HepG2 (cell line): ENCODE data around the gene FAM53B. TPM values are rescaled to one million over a fixed set of nuclear protein-coding genes. Genes with fewer than 3 reads are reported as not detected.
A peak's percentile ranks its signal among the peaks of the same experiment; 100 is the strongest.

Experiments
- CC2D1A ChIP-seq: sonication (generic); formaldehyde crosslinking; IDR thresholded peaks from 2 replicates; pipeline ENCODE4 v1.8.1; 2023; ENCODE audit warnings: mild to moderate bottlenecking, missing genetic modification reagents
- CHD2 ChIP-seq: IDR thresholded peaks from 2 replicates; pipeline ENCODE4 v1.6.1; 2011; ENCODE audit warnings: low read depth, low read length, improper control_type of control experiment
- FOSL1 ChIP-seq: sonication (generic); formaldehyde crosslinking; IDR thresholded peaks from 2 replicates; pipeline ENCODE4 v1.9.0; 2021; ENCODE audit warnings: missing genetic modification reagents, borderline replicate concordance
- GATAD1 ChIP-seq: IDR thresholded peaks from 2 replicates; pipeline ENCODE4 v1.6.1; 2016; ENCODE audit warnings: missing genetic modification reagents, missing compliant biosample characterization
- NFATC3 ChIP-seq: sonication (generic); formaldehyde crosslinking; IDR thresholded peaks from 2 replicates; pipeline ENCODE4 v1.5.1; 2020; ENCODE audit warnings: mild to moderate bottlenecking, missing genetic modification reagents
- RARA ChIP-seq: IDR thresholded peaks from 2 replicates; pipeline ENCODE4 v1.6.1; 2016; ENCODE audit warnings: missing genetic modification reagents, missing compliant biosample characterization
- RBM22 ChIP-seq: fragments of 200-400 bp; formaldehyde crosslinking; optimal IDR thresholded peaks from 2 replicates; pipeline ENCODE3; 2017; ENCODE audit warnings: mild to moderate bottlenecking, low read length, moderate library complexity
- RXRA ChIP-seq: sonication (generic); formaldehyde crosslinking; IDR thresholded peaks from 2 replicates; pipeline ENCODE4 v1.5.1; 2020; ENCODE audit warnings: missing genetic modification reagents
- U2AF2 ChIP-seq: fragments of 200-400 bp; formaldehyde crosslinking; IDR thresholded peaks from 2 replicates; pipeline ENCODE4 v1.6.1; 2017; ENCODE audit warnings: low read depth, mild to moderate bottlenecking, low read length
- ZFP36 ChIP-seq: fragments of 150-350 bp; IDR thresholded peaks from 2 replicates; pipeline ENCODE4 v1.6.1; 2018; ENCODE audit warnings: borderline replicate concordance, low read length, low read depth; ENCODE audit not compliant: partially characterized antibody
- ZNF496 ChIP-seq: sonication (generic); formaldehyde crosslinking; IDR thresholded peaks from 2 replicates; pipeline ENCODE4 v1.8.1; 2023; ENCODE audit warnings: mild to moderate bottlenecking, moderate library complexity, missing genetic modification reagents; ENCODE audit not compliant: insufficient replicate concordance
- polyA plus RNA-seq, 8 experiments: library from polyadenylated mRNA; depleted of rRNA in 3 of 8; stranded (reverse) in 7 of 8; unstranded in 1 of 8; fragments of >200 nt; fragmentation: Illumina TruSeq in 4 of 8; extraction: Trizol in 4 of 8; gene quantifications; 2 replicates each; pipeline versions ENCODE4 v1.2.1 to v1.2.3, GENCODE V29; 2011 to 2016; ENCODE audit warnings: low read depth in 4 of 8, missing spikeins in 1 of 8, mixed read lengths in 1 of 8; ENCODE audit not compliant: insufficient read depth in 1 of 8
- total RNA-seq, 5 experiments: library from RNA; depleted of rRNA; stranded (reverse); fragments of >200 nt; fragmentation: Illumina TruSeq; extraction: Trizol; gene quantifications; 2 replicates each; pipeline ENCODE4 v1.2.3, GENCODE V29; 2016; ENCODE audit warnings: low read depth in 1 of 5
- TF ChIP-seq, protein P1 (sequence below): sonication (generic); formaldehyde crosslinking; IDR thresholded peaks from one replicate; pipeline ENCODE4 v1.5.1; 2020; ENCODE audit warnings: mild to moderate bottlenecking, missing genetic modification reagents; ENCODE audit errors: not compliant biosample characterization
- TF ChIP-seq, protein P2 (sequence below): sonication (generic); formaldehyde crosslinking; IDR thresholded peaks from 2 replicates; pipeline ENCODE4 v1.9.0; 2022; ENCODE audit warnings: missing genetic modification reagents, mild to moderate bottlenecking, borderline replicate concordance
- TF ChIP-seq, protein P3 (sequence below): sonication (generic); formaldehyde crosslinking; IDR thresholded peaks from 2 replicates; pipeline ENCODE4 v1.8.0; 2022; ENCODE audit warnings: missing genetic modification reagents, low read depth, mild to moderate bottlenecking, borderline replicate concordance
- TF ChIP-seq, protein P4 (sequence below): sonication (generic); formaldehyde crosslinking; IDR thresholded peaks from 2 replicates; pipeline ENCODE4 v1.4.0; 2020; ENCODE audit warnings: missing genetic modification reagents

Gene FAM53B
- total and polyA plus RNA-seq, 2 of the 13 experiments (the other 11 are each of a cell fraction or from before 2014, with no cell fraction given): 6.4 to 19.3 TPM

DNA sequence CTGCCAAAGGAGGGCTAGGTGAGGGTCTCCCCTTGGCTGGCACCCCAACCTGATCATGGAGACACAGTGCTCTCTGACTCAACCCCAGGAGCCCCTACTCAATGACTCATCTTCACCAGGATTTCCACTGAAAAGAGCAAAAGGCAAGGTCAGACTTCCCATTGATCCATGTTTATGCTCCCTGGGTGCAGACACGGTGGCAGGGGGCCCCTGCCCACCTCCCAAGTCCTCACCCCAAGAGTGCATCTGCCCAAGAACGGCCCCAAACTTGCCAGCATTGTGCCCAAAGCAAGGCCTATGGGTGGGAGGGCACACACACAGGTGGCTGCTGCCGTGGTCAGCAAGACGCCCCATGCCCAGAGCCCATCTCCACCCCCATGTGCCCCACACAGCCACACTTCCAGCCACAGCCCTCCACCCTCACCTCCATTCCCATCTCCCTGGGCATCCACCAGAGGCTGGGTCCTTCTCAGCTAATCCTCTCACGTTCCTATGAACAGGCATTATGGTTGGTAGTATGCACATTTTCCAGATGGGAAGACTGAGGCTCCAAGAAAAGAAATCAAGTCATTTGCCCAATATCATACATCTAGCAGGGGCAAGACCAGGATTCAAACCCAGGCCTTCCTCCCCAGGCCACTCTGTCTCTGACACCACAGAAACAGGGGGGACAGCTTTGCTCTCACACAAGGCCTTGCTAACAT lies 31.3 kb downstream of the FAM53B start (continued):
- no peak for TF ChIP-seq GATAD1
- TF ChIP-seq FOSL1 (CRISPR knock-in tag): peak; percentile 67
- TF ChIP-seq, protein P1, sequence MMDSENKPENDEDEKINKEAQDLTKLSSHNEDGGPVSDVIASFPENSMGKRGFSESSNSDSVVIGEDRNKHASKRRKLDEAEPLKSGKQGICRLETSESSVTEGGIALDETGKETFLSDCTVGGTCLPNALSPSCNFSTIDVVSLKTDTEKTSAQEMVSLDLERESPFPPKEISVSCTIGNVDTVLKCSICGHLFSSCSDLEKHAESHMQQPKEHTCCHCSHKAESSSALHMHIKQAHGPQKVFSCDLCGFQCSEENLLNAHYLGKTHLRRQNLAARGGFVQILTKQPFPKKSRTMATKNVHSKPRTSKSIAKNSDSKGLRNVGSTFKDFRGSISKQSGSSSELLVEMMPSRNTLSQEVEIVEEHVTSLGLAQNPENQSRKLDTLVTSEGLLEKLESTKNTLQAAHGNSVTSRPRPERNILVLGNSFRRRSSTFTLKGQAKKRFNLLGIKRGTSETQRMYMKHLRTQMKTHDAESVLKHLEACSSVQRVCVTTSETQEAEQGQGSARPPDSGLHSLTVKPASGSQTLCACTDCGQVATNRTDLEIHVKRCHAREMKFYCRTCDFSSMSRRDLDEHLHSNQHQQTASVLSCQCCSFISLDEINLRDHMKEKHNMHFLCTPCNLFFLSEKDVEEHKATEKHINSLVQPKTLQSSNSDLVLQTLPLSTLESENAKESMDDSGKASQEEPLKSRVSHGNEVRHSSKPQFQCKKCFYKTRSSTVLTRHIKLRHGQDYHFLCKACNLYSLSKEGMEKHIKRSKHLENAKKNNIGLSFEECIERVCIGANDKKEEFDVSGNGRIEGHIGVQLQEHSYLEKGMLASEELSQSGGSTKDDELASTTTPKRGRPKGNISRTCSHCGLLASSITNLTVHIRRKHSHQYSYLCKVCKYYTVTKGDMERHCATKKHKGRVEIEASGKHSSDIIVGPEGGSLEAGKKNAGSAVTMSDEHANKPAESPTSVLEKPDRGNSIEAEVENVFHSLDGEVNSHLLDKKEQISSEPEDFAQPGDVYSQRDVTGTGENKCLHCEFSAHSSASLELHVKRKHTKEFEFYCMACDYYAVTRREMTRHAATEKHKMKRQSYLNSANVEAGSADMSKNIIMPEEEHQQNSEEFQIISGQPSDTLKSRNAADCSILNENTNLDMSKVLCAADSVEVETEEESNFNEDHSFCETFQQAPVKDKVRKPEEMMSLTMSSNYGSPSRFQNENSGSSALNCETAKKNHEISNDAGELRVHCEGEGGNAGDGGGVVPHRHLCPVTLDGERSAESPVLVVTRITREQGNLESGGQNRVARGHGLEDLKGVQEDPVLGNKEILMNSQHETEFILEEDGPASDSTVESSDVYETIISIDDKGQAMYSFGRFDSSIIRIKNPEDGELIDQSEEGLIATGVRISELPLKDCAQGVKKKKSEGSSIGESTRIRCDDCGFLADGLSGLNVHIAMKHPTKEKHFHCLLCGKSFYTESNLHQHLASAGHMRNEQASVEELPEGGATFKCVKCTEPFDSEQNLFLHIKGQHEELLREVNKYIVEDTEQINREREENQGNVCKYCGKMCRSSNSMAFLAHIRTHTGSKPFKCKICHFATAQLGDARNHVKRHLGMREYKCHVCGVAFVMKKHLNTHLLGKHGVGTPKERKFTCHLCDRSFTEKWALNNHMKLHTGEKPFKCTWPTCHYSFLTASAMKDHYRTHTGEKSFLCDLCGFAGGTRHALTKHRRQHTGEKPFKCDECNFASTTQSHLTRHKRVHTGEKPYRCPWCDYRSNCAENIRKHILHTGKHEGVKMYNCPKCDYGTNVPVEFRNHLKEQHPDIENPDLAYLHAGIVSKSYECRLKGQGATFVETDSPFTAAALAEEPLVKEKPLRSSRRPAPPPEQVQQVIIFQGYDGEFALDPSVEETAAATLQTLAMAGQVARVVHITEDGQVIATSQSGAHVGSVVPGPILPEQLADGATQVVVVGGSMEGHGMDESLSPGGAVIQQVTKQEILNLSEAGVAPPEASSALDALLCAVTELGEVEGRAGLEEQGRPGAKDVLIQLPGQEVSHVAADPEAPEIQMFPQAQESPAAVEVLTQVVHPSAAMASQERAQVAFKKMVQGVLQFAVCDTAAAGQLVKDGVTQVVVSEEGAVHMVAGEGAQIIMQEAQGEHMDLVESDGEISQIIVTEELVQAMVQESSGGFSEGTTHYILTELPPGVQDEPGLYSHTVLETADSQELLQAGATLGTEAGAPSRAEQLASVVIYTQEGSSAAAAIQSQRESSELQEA (CRISPR knock-in tag): no peak
- TF ChIP-seq RBM22: peak; percentile 31
- TF ChIP-seq NFATC3: no peak
- TF ChIP-seq ZFP36: no peak
- TF ChIP-seq, protein P2, sequence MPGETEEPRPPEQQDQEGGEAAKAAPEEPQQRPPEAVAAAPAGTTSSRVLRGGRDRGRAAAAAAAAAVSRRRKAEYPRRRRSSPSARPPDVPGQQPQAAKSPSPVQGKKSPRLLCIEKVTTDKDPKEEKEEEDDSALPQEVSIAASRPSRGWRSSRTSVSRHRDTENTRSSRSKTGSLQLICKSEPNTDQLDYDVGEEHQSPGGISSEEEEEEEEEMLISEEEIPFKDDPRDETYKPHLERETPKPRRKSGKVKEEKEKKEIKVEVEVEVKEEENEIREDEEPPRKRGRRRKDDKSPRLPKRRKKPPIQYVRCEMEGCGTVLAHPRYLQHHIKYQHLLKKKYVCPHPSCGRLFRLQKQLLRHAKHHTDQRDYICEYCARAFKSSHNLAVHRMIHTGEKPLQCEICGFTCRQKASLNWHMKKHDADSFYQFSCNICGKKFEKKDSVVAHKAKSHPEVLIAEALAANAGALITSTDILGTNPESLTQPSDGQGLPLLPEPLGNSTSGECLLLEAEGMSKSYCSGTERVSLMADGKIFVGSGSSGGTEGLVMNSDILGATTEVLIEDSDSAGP (CRISPR knock-in tag): peak; percentile 18; the same call in 1 of the 2 replicates
- no peak for TF ChIP-seq U2AF2
- no peak for TF ChIP-seq ZNF496 (CRISPR knock-in tag)
- TF ChIP-seq RXRA (CRISPR knock-in tag): peak; percentile 48; the same call in 1 of the 2 replicates
- TF ChIP-seq, protein P3, sequence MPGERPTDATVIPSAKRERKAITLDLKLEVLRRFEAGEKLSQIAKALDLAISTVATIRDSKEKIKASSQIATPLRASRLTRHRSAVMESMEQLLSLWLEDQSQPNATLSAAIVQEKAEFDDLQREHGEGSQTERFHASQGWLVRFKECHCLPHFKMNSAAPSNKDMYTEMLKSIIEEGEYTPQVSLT (CRISPR knock-in tag): no peak
- TF ChIP-seq RARA: peak; percentile 90
- TF ChIP-seq, protein P4, sequence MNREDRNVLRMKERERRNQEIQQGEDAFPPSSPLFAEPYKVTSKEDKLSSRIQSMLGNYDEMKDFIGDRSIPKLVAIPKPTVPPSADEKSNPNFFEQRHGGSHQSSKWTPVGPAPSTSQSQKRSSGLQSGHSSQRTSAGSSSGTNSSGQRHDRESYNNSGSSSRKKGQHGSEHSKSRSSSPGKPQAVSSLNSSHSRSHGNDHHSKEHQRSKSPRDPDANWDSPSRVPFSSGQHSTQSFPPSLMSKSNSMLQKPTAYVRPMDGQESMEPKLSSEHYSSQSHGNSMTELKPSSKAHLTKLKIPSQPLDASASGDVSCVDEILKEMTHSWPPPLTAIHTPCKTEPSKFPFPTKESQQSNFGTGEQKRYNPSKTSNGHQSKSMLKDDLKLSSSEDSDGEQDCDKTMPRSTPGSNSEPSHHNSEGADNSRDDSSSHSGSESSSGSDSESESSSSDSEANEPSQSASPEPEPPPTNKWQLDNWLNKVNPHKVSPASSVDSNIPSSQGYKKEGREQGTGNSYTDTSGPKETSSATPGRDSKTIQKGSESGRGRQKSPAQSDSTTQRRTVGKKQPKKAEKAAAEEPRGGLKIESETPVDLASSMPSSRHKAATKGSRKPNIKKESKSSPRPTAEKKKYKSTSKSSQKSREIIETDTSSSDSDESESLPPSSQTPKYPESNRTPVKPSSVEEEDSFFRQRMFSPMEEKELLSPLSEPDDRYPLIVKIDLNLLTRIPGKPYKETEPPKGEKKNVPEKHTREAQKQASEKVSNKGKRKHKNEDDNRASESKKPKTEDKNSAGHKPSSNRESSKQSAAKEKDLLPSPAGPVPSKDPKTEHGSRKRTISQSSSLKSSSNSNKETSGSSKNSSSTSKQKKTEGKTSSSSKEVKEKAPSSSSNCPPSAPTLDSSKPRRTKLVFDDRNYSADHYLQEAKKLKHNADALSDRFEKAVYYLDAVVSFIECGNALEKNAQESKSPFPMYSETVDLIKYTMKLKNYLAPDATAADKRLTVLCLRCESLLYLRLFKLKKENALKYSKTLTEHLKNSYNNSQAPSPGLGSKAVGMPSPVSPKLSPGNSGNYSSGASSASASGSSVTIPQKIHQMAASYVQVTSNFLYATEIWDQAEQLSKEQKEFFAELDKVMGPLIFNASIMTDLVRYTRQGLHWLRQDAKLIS (CRISPR knock-in tag): no peak
- TF ChIP-seq CC2D1A (CRISPR knock-in tag): no peak
- no peak for TF ChIP-seq CHD2
